Right ventricle myocardium superior (tissue), 1 donor: ENCODE results near the gene UNC13A. TPM values are rescaled to one million over a fixed set of nuclear protein-coding genes. Genes with fewer than 3 reads are reported as not detected.

Experiments used
- ATAC-seq: fragments of 200-7000 bp; cut with Tn5 transposase; one replicate; pipeline ENCODE4 v1.9.1; 2020; ENCODE audit warnings: mild to moderate bottlenecking; ENCODE audit not compliant: poor library complexity
- DNase-seq: peaks from one replicate; pipeline ENCODE4 v3.0.0-alpha.2; 2020
- intact Hi-C: fragments of 100-400 bp; cut with DNase I; formaldehyde crosslinking; loops from one replicate; pipeline ENCODE4 v1.11.2; 2022
- total RNA-seq: library from RNA; stranded (reverse); fragmentation: NEBNext Ultra II Directional; extraction: Animal tissue kit (Norgen Biotek cat#: 25700); gene quantifications from one replicate; pipeline ENCODE4 v1.2.1, GENCODE V29; 2021
- donor health status: DM: no; HTN: yes; CAD: no; lungs with severe emphysema.

The UNC13A gene
- total RNA-seq, 1 donor from 2014 or later = 0.05 TPM

- intact Hi-C loops = loop anchor here (10.0 kb wide), 1 partner anchor 136 kb away; the partner anchor contains the start of gene RPL18A
- no peak for DNase-seq
- no peak for ATAC-seq
Observed at GRCh38 chr19:17718550-17718946, 30.4 kb upstream of the UNC13A start.

GRCh38 chr19:17716309-17716929, 28.3 kb upstream of the UNC13A start:
- ATAC-seq (no peak), DNase-seq (no peak)
- intact Hi-C loops = loop anchor here (10.0 kb wide), 1 partner anchor 138 kb away; the partner anchor contains the start of gene RPL18A

GRCh38 chr19:17711851-17712250, 23.7 kb upstream of the UNC13A start:
- intact Hi-C loops = loop anchor here (10.0 kb wide), 1 partner anchor 143 kb away; the partner anchor contains the start of gene RPL18A
- DNase-seq = no peak
- no peak for ATAC-seq

- intact Hi-C loops = loop anchor here (5.0 kb wide), 1 partner anchor 51 kb away; no protein-coding TSS in a partner anchor
- DNase-seq = no peak
- ATAC-seq = no peak
Observed at GRCh38 chr19:17706750-17707181, 18.6 kb upstream of the UNC13A start.

GRCh38 chr19:17703824-17704463, 15.8 kb upstream of the UNC13A start:
- peak; percentile 79 for DNase-seq
- intact Hi-C loops = loop anchor here (5.0 kb wide), 1 partner anchor 63 kb away; no protein-coding TSS in a partner anchor
- ATAC-seq = no peak

GRCh38 chr19:17695198-17695597, 7.0 kb upstream of the UNC13A start:
- intact Hi-C loops = no loop called here
- no peak for ATAC-seq

GRCh38 chr19:17692566-17692965, 4.4 kb upstream of the UNC13A start:
- intact Hi-C loops = no loop called here
- ATAC-seq (no peak), DNase-seq (no peak)

More at GRCh38 chr19:17695198-17695597, 7.0 kb upstream of the UNC13A start:
- DNase-seq = no peak

GRCh38 chr19:17688853-17689595, 870 bp upstream of the UNC13A start:
- DNase-seq (no peak), ATAC-seq (no peak)
- intact Hi-C loops = no loop called here

- intact Hi-C loops = no loop called here
- ATAC-seq = no peak
- no peak for DNase-seq
Observed at GRCh38 chr19:17687141-17687856, 855 bp downstream of the UNC13A start.

- DNase-seq (peak; percentile 50), ATAC-seq (no peak)
- intact Hi-C loops = no loop called here
Observed at GRCh38 chr19:17686592-17687024, 1.5 kb downstream of the UNC13A start.

GRCh38 chr19:17686023-17686521, 2.1 kb downstream of the UNC13A start:
- DNase-seq (no peak), ATAC-seq (no peak)
- intact Hi-C loops = no loop called here

- no peak for ATAC-seq
- intact Hi-C loops = no loop called here
- no peak for DNase-seq
Observed at GRCh38 chr19:17685451-17686022, 2.6 kb downstream of the UNC13A start.

- no peak for DNase-seq
- no peak for ATAC-seq
- intact Hi-C loops = no loop called here
Observed at GRCh38 chr19:17684256-17684655, 3.9 kb downstream of the UNC13A start.

GRCh38 chr19:17683078-17683477, 5.1 kb downstream of the UNC13A start:
- intact Hi-C loops = no loop called here
- no peak for ATAC-seq
- no peak for DNase-seq

GRCh38 chr19:17682273-17682672, 5.9 kb downstream of the UNC13A start:
- ATAC-seq (no peak), DNase-seq (no peak)
- intact Hi-C loops = no loop called here

- ATAC-seq (no peak), DNase-seq (peak; percentile 55)
Observed at GRCh38 chr19:17681505-17682125, 6.5 kb downstream of the UNC13A start.

GRCh38 chr19:17680230-17680722, 7.9 kb downstream of the UNC13A start:
- ATAC-seq (peak; percentile 93), DNase-seq (peak; percentile 85)
- intact Hi-C loops = no loop called here

More at GRCh38 chr19:17681505-17682125, 6.5 kb downstream of the UNC13A start:
- intact Hi-C loops = no loop called here
